Stimulated activated CD8-positive, alpha-beta memory T cell treated with anti-CD3 and anti-CD28 coated beads, Interleukin-4, amount 100 ng/mL, for 48 hours (primary cell): ENCODE results near the gene CFDP1.
"Not testable (repeated sequence)": the region's sequence is repeated elsewhere in the genome, so short reads cannot be mapped to it uniquely, and the experiment has no call there.

Experiments used
- DNase-seq: peaks from one replicate; pipeline ENCODE4 v3.0.0-alpha.2; 2020

CFDP1 gene

DNA sequence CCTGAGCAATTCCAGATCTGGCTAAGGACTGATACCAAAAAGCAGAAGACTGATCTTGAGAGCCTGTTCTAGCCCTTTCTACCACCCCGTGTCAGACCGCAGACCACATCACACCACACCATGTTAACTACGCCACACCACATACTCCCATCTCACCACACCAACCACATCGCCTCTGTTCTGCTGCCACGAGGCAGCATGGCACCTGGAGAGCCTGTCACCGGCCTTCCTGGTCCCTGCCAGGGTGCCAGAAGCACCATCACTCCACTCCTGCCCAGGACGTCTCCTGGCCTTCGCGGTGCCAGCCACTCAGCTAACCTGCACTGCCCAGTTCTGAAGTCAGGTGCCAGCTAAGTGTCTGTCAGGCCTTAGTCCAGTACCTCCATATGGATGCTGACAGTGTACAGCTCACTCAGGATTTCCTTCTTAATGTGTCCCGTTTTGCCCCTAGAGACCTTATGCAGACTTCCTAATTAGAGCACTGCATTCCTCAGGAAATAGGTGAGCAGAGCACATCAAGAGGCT, 144.6 kb downstream of the CFDP1 start:
- peak; percentile 86 for DNase-seq

DNA sequence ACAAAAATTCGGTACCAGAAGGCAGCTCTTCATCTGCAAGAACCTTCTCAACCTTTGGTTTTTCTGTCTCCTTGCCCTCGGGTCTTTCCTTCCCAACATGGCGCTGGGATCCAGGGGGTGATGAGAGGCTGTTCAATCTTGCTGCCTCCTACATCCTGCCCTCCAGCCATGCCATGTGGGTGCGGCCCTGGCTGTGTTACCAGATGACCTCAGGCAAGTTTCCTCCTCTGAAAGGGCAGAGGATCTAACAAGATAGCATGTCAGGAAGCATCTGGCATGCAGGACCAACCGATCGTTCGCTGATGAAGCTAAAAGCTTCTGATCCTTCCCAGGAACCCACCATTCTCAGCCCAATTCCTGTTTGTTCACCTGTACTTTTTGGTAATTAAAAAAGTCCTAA, 145.1 kb downstream of the CFDP1 start:
- DNase-seq = no peak

DNA sequence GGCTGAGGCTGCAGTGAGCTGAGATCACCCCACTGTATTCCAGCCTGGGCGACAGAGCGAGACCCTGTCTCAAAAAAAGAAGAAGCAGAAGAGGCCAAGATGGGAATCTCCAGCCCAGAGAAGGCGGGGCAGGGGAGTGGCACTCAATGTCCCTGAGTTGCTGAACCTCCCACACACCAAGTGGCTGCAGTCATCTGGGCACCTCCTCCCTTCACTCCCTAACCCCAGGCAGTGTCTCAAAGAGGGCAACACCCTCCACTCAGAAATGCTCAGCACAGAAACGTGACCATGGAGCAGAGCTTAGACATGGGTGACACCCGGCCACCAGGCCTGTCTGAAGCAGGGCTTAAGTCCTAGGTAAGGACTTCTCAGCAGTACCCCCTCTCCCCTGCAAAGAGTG, 145.6 kb downstream of the CFDP1 start:
- DNase-seq = no peak

DNA sequence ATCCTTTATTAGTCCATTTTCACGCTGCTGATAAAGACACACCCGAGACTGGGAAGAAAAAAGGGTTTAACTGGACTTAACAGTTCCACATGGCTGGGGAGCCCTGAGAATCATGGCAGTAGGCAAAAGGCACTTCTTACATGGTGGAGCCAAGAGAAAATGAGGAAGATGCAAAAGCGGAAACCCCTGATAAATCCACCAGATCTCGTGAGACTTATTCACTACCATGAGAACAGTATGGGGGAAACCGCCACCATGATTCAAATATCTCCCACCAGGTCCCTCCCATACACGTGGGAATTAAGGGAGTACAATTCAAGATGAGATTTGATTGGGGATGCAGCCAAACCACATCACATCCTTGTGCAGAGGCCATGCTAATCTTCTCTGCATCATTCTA, 146.9 kb downstream of the CFDP1 start:
- no peak for DNase-seq

DNA sequence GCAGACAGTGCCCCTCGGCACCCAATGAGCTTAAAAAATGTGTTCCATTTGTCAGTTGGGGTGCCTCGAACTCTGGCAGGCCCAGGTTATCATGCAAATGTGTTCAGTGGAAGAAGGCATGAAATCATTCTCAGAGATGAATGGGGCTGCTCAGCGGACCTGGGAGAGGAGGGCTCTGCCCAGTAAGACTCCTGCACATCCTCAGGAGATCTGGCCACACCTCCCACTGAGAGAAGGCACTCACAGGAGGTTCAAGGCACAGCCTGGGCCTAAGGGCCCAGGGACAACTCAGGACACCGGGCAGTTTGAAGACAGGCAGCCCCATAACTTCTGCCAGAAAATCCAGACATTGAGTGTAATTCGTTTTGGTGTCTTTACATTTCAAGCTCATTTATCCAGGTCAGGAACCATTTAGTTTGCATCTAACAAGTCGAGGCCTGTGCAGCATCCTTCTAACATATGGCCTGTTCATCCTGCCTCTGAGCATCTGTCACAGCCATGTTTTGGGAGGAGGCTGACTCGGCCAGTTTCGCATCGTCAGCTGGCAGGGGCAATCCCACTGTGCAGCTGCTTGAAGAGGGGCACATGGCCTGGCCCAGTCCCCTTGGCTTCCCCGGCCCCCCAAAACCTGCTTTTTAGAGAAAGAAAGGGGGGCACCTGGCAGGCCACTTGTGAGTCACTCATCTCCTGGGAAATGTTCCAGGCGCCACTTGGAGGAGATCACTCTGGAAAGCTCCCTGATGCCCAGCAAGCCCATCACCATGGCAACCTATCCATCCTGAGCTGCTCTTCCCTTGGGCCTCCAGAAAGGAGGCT, 150.6 kb downstream of the CFDP1 start:
- no peak for DNase-seq

DNA sequence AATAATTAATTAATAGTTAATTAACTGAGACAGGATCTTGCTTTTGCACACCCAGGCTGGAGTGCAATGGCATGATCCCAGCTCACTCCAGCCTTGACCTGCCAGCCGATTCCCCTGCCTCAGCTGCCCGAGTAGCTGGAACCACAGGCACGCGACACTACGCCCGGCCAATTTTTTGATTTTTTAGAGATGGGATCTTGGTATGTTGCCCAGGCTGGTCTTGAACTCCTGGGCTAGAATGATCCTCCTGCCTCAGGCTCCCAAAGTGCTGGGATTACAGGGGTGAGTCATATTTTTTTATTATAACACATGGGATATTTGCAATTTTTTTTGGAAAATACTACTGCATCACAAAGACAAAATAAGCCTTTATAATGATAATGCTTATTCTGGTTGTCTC, 151.5 kb downstream of the CFDP1 start:
- no peak for DNase-seq

DNA sequence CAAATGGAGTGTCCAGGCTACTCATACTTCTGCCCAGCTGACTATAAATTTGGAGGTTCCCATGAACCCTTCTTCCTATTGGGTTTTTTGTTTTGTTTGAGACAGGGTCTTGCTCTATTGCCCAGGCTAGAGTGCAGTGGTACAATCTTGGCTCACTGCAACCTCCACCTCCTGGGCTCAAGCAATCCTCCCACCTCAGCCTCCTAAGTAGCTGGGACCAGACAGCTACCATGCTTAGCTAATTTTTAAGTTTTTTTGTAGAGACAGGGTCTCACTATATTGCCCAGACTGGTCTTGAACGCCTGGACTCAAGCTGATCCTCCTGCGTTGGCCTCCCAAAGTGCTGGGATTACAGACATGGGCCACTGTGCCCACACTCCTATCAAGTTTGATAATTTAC, 152.3 kb downstream of the CFDP1 start:
- DNase-seq = not testable (repeated sequence)

DNA sequence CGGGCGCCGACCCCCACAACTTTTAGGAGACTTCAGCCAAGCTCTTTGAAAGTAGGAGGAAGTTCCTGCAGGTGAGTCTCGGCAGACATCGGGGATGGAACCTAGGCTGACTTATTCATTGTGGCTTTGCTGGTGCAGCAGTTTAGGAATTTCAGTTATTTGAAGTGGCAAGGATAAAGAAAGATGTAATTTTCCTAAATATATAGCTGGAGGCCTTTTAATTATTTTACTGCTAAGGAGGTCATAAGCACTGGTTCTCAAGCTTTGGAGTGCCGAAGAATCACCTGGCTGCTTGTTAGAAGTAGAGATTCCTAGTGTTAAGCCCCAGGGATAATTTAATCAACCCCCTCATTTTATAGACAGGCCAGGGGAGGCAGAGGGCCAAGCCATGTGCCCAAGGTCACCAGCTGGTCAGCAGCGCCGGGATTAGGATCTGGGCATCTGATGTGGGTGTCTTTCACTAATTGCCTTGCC, 152.9 kb downstream of the CFDP1 start:
- DNase-seq = no peak

DNA sequence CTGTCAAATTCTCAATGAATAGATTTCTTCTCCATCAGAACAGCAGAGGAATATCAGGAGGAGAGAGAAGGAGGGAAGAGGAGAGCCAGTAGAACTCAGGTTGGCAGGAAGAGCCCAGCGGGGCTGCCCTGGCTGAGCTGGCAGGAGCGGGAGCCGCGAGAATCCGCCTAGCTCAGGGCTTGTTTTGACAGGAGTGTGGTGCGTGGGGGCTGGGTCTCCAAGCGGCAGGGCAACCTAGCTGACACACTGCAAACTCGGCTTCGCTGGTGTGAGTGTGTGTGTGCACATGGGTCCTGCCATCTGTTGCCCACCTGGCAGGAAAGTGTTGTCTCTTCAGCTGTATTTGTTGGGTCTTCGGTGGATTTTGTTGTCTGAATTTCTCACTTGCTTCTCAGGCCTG, 154.0 kb downstream of the CFDP1 start:
- no peak for DNase-seq

DNA sequence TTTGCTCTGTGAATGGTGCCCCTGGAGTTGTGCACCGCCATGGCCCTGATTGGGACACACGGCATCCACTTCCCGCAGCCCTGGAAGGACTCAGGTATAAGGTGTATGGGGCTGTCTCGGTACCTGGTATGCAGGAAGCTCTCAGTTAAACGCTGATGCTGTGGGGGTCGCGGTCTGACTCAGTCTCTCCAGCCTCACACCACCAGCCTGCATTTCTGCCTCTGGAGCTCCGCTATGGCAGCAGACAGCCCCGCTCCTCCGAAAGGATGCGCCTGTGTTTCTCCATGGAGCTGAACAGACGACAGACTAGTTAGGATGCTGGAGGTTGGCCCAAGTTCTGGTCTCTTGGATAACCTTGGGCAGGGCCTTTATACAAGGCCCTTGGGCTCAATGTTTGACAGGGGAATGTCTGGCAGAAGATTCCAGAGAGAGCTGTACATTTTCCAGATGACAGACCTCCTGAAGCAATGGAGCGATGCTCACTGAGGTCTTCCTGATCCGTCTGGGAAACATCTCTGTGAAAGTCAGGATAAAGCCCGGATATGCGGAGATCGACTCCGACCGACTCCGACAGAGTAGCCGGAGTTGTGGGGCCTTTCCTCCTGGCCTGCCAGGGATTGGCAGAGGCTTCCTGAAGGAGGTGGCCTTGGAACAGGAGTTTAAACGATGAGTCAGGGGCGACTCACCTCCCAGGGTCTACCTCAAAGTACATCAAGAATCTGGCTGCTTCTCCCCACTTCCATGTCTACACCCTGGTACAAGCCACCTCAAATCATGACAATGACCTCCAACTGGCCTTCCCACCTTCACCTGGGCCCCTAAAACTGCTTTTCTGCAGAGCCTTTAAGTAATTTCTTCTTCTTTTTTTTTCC, 160.0 kb downstream of the CFDP1 start:
- DNase-seq = no peak

DNA sequence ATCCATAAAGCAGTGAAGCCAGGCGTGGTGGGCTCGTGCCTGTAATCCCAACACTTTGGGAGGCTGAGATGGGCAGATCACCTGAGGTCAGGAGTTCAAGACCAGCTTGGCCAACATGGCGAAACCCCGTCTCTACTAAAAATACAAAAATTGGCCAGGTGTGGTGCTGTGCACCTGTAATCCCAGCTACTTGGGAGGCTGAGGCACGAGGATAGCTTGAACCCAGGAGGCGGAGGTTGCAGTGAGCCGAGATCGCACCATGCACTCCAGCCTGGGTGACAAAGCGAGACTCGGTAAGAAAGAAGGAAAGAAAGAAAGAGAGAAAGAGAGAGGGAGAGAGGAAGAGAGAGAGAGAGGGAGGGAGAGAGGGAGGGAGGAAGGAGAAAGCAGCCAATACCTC, 160.7 kb downstream of the CFDP1 start:
- not testable (repeated sequence) for DNase-seq

DNA sequence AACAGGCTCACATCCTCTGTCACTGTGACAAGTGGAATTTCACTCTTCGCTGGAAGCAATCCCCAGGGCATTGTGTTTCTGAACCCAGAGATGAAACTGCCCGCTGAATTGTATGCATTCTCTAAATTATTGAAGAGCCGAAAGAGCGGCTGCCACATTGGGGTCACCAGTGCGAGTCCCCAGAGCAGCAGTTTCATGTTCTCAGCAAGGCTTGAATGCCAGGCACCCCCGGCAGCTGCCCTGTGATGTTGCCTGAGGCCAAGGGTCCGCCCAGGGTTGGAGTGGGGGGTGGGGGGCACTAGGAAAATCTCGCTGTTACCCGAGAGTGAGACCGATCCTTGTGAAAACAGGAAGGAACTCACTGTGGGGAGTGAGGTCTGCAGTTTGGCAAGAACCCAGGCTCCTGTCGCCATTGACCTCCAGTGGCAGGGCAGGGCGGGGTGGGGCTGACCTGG, 161.2 kb downstream of the CFDP1 start:
- no peak for DNase-seq

DNA sequence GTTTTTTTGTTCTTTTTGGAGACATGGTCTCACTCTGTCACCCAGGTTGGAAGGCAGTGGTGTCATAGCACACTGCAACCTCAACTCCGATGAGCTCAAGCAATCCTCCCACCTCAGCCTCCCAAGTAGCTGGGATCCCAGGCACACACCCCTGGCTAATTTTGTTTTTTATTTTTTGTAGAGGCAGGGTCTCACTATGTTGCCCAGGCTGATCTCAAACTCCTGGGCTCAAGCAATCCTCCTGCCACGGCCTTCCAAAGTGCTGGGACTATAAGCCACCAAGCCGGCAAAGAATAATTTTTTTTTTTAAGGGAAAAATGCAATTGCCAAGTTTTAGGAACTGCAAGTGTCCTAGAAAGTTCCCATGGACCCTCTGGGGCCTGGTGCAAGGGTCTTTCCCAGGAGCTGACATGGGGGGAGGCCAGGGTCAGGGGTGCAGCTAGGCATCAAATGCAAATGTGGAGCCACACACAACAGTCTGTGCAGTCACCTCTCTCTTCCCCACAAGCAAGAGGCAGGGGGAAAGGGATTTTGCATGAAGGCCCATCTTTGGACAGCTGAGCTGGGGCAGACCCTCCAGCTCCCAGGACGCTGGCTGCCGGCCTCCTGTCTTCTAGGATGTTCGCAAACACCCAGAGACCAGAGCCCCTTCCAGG, 161.7 kb downstream of the CFDP1 start:
- no peak for DNase-seq

DNA sequence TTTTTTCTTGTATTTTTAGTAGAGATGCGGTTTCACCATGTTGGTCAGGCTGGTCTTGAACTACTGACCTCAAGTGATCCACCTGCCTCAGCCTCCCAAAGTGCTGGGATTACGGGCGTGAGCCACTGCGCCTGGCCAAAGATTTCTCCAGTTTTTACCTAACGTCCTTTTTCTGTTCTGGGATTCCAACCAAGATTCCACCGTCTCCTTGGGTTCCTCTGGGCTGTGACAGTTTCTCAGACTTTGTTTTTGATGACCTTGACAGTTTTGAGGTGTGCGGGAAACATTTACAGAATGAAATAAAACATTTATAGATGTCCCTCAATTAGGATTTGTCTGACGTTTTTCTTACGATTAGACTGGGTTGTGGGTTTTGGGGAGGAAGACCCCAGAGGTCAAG, 163.9 kb downstream of the CFDP1 start:
- not testable (repeated sequence) for DNase-seq

DNA sequence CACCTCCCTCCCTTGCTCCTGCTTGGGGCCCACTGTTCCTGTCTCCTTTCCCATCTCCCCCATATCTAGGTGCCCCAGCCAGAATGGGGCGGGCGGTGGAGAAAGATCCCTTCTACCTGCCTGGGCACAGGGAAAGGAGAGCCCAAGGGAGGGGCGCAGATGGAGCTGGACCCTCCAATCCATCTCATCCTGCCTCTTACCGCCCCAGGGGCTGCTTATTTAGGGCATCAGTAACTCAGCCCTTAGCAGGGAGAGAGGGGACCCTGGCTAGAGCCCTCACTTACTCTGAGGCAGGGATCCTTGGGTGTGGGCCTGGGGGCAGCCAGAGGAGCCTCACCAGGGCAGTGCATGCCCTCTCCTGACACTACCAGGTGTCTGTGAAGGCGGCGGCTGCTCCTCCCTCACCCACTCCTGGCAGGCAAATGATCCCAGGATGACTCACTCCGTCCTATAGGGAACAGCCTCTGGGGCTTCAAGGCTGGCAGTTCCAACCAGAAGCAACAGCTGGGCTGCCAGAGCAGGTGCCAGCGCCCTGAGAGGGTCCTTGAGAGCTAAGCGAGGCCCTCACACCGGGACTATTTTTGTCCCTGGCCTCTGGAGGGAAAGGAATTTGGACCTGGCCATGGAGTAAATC, 165.6 kb downstream of the CFDP1 start:
- no peak for DNase-seq

DNA sequence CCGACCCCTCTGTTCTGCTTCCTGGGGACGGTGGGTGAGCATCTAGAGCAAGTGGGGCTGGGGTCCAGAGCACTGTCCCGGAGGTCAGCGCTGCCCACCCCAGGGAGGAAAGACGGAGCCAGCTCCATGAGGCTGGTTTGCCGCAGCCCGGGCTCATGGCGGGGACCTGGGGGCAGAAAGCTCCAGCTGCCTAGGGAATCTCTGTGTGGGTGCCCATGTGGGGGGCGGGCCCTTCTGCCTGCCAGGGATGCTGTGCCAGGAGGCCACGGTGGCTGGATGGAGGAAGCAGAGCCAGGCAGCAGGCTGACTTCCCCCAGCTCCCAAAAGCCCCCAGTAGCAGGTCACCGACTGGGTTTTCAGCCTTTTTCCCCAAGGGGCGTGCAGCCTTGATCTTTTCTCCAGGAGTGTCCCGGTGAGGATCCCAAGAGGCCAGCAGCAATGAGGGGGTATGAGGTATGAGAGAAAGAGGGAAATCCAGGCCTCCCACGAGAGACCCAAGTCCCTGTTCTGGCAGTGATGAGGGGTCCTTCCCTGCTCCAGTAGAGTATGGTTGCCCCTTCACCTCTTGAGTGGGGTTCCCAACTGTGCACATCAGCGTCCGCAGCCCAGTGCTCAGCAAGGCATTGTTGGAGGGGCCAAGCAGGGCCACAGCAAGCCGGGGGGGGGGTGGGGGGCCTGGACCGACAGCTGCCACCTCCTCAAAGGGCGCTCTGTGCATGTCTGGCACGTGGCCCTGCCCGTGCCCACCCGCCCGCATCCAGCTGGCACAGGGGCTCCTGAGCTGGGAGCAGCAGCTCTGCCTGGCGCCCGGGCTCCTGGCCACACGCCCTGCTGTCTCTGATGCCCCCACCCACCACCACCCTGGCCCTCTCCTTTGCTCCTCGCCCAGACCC, 166.3 kb downstream of the CFDP1 start:
- DNase-seq = no peak

DNA sequence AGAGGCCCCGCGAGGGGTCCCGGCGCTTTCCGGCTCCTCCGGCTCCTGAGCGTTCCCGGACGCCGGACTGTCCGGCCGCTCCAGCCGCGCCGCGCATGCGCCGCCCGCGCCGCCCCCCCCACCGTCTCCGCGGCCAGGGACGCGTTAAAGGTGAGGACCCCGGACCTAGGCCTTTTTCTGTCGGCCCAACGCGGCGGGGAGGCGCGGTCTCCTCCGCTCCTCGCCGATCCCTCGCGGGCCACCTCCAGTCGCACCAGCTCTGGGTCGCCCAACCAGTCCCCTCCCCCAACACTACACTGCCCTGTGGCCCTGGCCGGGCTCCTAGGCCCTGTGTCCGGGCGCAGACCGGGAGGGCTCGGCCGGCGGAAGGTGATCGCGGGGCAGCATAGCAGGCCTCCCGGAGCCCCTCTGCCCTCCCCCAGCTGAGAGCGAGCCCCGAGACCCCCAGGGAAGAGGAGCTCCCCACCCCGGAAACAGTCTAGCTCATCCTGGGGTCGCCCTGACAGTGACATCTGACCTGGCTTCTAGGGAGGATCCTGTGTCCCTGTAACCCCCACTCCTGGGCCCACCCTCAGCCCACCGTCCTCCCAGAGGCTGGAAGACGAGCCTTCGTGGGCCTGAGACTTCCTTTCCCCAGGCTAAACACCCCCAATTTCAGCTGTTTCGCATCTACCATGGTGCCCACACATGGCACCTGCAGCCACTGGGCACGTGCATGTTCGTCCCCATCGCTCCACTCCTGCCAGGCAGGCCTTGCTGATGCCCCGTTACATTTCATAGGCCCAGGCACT, 167.2 kb downstream of the CFDP1 start:
- peak; percentile 60 for DNase-seq

DNA sequence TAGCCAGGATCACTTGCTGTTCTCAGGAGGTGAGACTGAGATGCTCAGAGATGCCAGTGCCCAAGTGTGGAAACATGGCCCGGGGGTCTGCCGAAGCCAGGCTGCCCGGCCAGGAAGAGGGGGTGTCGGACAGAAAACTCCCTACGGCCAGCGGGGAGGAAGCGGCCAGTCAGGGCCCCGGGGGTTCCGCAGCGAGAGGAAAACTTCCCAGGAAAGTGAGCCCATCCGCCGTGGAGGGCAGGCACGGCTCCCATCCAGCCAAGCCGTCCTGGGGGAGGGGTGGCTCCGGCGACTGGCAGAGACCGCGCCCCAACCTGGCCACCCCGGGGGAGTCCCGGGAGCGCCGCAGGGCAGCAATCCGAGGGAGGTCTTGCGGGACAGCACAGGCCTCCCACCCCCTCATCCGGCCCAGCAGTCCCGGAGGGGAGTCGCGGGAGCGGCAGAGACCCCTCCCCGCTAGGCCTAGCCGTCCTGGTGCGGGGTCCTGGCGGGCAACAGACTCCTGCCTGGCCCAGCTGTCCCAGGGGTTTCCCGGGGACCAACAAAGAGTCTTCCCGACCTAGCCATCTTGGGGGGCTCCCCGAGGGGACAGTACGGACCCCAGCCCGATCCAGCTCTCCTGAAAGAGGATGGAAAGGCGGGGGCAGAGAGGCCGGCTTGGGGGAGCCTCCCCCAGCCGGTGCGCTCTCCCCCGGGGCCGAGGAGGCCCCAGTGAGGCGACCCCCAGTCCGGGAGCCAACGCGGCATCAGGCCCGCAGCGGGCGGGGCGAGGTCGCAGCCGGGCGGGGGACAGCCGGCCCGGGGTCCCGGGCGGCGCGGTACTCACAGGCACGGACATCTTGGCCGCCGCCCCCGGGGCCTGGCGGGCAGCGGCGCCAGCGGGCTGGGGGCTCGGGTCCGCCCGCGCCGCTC, 168.0 kb downstream of the CFDP1 start:
- DNase-seq = no peak

DNA sequence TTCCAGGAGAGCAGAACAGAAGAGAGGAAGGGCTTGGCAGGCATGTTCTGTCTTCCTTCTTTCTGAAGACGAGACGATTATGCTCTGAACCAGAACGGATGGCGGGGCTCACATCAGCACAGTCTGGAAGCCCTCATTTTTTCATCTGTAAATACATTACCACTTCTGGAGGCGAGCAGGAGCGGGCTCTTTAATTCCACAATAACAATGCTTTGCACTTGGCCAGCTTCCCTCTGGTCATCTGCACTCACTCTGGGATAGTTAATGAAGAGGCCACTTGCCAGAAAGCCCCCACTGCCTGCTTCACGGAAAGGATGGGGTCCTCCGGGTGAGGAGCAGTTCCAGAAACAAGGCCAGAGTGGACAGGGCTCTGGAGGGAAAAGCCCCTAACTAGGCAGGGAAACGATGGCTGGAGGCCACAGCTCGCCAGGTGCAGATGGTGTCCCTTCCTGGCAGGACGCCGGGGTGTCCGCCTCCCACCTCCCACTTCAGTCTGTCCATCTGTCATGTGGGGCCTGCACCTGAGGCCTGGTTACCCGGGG, 168.8 kb downstream of the CFDP1 start:
- DNase-seq = no peak
